Stimulated activated CD8-positive, alpha-beta memory T cell treated with anti-CD3 and anti-CD28 coated beads, Interleukin-12 subunit alpha, Interleukin-12 subunit beta, amount 100 ng/mL, for 24 hours (primary cell): Measurements from ENCODE around the gene TMPRSS2.

Source experiments
- DNase-seq: peaks from one replicate; pipeline ENCODE4 v3.0.0-alpha.2; 2020; ENCODE audit errors: extremely low read depth

TMPRSS2 gene

GRCh38 chr21:41509733-41510132, 1.8 kb upstream of the TMPRSS2 start:
- no peak for DNase-seq

- DNase-seq = no peak
Observed at GRCh38 chr21:41509145-41509496, 1.2 kb upstream of the TMPRSS2 start.

DNA sequence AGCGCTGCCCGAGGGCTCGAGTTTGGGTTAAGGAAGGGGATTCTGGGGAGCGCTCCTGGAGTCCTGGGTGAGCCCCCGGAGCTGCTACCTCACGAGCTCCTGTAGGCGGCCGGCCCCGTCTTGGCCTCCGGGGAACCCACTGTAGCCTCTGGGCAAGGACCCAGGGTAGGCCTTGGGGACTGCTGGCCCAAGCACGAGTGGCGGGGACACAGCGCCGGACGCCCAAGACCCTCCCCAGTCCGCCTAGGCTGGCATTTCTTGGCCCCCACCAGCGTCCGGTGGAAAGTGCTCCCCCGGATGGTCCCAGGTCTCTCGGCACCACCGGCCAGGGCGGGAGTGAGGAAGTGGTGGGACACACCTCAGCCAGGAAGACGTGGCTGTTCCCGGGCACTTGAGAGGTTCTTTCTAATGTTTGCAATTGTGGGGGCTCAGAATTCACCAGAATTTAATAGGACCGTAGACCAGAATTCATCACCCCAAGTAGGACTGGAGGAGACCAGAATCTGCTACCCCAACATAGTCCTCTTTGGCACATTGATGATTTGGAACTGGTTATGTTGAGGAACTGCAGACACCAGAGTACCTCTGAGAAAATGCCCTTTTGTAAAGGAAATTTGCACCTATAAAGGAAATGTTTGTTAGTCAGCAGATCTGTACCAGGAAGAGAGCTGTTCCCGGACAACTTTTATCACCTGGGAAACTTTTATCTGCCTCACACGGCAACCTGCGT, 622 bp upstream of the TMPRSS2 start:
- DNase-seq = no peak

- no peak for DNase-seq
Observed at GRCh38 chr21:41506611-41507520, 1.1 kb downstream of the TMPRSS2 start.

DNA sequence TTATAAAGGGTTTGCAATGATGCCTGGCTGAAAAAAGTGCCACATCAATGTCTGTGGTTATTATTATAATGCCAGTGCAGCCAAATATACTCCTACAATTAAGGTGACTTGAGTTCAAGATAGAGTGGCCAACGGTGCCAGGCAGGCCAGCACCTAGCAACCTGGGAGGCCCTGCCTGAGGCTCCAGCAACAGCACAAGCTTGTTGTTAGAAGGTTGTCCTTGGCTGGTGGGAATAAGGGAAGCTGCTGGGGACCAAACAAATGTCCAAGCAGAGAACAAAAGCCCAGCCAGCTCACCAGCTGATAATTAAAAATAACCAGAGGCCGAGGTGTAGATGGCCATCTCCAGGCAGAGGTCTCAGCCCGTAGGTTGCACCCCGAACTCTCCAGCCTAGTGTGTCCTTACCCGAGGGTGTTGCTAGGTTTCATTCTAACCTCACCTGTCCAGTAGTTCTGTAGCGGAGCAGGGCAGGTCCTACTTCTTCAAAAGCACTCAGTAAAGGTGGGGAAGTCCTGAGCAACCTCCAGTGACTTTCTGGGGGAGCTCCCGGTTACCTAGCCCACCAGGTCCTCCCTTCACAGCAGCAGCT, 1.9 kb downstream of the TMPRSS2 start:
- DNase-seq = no peak

GRCh38 chr21:41504030-41504429, 3.9 kb downstream of the TMPRSS2 start:
- no peak for DNase-seq

DNA sequence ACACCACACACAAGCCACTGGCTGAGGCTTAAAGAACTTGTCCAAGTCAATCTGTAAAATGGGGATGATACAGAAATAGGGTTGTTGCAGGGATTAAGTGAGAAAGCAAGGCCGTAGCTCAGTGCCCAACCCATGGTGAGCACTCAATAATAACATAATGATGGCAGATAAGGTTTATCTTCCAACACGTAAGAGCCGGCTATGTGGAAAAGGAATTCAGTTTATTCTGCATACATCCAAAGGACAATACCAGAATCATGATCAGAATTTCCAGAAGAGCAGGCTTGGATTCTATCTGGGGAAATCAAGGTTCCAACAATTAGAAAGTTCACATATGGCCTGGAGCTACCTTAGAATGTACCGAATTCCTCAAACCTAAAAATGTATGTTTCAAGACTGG, 4.6 kb downstream of the TMPRSS2 start:
- no peak for DNase-seq

DNA sequence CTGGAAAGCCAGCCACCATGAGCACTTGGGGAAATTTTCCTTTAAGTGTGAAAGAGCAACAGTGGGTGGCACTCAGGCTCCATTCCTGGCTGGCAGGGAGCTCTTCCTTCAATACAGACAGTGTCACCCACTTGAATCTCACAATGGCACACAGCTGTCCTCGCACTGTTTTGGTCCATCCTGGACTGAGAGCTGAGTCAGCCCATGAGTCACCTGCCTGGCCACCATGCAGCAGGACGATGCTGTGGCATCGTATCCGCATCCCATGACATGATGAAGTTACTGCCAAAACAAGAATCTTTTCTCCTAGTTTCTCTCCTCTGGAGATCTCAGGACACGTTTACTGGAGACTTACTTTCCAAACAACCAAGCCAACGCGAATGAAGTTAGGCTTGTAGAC, 6.0 kb downstream of the TMPRSS2 start:
- no peak for DNase-seq

- DNase-seq = no peak
Observed at GRCh38 chr21:41500931-41501381, 7.0 kb downstream of the TMPRSS2 start.

DNA sequence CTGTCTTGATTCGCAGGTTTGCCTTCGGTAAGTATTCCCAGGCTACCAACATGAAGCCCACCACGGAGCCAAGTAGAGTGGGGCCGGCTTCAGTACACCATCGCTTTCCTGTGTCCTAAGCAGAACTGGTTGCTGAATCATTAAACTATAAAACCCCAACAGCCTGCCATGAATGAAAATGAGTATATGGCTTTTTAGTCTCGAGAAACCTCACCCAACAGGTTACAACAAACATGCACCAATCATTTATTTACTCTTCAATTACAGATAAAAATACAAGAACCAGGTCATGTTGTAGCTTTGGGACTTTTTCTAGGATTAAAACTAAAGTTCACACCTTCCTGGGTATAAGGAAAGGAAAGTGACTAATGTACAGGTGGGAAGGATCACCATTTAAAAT, 7.6 kb downstream of the TMPRSS2 start:
- no peak for DNase-seq

- DNase-seq = no peak
Observed at GRCh38 chr21:41499920-41500319, 8.0 kb downstream of the TMPRSS2 start.

DNA sequence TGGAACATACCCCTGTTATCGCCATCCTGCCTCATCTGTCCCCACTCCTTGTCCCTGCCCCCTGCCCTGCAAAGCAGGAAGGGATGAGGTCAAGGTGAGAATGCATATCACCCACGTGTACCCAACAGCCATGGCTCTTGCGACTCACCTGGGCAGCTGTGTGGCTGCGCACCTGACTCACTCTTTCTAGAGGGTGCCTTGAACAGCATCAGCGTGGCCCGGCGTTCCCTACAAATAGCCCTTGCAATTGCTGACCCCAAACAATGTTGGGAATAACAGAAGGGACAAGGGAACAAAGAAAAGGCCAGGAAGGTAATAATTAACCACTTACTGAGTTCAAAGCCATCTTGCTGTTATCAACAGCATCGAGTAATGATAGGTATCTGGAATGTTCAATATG, 10.2 kb downstream of the TMPRSS2 start:
- DNase-seq = no peak

- no peak for DNase-seq
Observed at GRCh38 chr21:41497008-41497407, 10.9 kb downstream of the TMPRSS2 start.

- no peak for DNase-seq
Observed at GRCh38 chr21:41494242-41494641, 13.7 kb downstream of the TMPRSS2 start.

DNA sequence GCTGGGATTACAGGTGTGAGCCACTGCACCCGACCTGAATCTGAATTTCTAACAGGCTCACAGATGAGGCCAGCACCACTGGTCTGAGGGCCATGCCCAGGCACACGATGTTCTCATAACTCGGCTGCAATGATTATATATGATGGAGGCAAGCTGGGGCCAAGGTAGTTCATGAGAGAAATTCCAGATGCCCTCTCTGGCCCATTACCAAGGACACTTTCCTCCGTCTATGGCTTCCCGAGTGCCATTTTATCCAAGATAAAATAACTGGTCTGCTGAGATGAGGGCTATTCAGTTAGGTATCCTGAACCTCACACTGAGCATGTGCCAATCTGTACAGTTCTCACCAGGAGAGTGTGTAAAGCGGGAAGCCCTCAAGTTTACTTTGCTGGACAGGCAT, 16.5 kb downstream of the TMPRSS2 start:
- no peak for DNase-seq

- no peak for DNase-seq
Observed at GRCh38 chr21:41490330-41490729, 17.6 kb downstream of the TMPRSS2 start.

DNA sequence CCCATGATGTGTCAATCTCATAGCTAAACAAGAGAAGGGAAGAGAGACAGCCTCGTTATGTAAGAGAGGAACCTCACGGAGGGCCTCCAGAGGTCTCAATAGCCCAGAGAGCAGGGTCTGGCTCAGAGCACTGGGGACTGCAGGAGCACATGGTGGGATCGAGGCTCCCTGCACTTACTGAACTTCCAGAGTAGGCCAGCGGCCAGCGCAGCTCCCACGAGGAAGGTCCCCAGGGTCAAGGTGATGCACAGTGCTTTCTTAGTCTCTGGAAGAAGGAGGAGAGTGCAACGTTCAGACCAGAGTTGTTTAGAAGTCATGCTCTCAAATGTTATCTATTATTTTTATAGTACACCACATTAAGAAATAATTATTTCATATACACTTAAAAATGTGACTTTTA, 18.6 kb downstream of the TMPRSS2 start:
- no peak for DNase-seq

DNA sequence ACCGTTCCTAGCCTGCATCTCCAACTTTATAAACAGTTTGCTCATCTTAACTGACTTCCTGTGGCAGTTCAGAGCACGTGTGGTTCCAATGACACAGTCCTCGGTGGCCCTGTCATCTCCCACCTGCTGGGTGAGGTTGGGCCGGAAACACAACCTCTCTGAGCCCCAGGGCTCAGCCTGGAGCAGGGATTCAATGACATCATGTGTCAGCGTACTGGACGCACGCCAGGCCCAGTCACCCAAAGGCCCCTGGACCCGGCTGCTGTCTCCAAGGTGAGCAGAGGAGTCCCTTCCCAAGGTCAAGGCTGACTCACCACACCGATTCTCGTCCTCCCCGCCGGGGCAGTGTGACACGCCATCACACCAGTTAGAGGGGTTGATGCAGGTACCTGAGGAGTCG, 19.9 kb downstream of the TMPRSS2 start:
- DNase-seq = no peak

DNA sequence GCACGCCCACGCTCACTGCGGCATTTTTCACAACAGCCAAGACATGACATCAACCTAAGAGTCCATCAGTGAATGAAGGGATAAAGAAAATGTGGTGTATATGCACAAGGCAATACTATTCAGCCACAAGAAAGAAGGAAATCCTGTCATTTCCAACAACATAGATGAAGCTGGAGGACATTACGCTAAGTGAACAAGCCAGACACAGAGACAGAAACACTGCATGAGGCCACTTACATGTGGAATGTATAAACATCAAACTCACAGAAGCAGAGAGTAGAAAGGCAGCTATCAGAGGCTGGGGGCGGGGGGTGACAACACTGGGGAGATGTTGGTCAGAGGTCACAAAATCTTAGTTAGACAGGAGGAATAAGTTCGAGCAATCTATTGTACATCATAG, 20.9 kb downstream of the TMPRSS2 start:
- no peak for DNase-seq

DNA sequence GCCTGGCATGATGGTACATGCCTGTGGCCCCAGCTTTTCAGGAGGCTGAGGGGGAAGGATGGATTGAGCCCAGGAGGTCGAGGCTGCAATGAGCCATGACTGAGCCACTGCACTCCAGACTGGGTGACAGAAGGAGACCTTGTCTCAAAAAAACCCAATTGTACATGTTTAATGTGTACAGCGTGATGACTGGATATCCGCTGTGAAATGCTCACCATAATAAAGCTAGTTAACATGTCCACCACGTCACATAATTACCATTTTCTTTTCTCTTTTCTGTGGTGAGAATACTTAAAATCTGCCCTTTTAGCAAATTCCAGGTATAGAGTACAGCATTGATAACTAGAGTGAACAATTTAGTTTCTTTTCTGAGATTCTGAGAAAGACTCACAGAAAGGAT, 24.0 kb downstream of the TMPRSS2 start:
- DNase-seq = no peak

DNA sequence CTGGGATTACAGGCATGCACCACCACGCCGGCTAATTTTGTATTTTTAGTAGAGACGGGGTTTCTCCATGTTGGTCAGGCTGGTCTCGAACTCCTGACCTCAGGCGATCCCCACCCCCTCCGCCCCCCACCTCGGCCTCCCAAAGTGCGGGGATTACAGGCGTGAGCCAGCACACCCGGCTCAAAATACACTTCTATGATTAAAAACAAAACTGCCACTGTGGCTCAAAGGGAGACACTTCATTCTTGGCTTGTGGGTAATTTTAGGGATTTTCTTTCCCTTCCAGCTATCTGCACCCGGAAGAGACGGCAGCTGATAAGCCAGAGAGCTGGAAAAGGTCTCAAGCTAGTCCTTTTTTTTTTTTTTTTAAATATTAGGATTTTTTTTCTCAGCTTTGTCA, 24.5 kb downstream of the TMPRSS2 start:
- DNase-seq = no peak

GRCh38 chr21:41482980-41483379, 25.0 kb downstream of the TMPRSS2 start:
- DNase-seq = no peak

- DNase-seq = no peak
Observed at GRCh38 chr21:41482301-41482700, 25.7 kb downstream of the TMPRSS2 start.
